Measurements from ENCODE around the gene CD59. TPM values are rescaled to one million over a fixed set of nuclear protein-coding genes. Genes with fewer than 3 reads are reported as not detected.
"Not testable (repeated sequence)": the region's sequence is repeated elsewhere in the genome, so short reads cannot be mapped to it uniquely, and the experiment has no call there.

CD59 gene
- total and polyA plus RNA-seq, 5 experiments from 2014 or later: 36.2 to 66.8 (median 53.7) TPM

- Mint-ChIP-seq H3K36me3 (no peaks in the 10 kb centered on the region), H3K9me3 (no peaks in the 10 kb centered on the region), H3K27ac (no peak overlapping the region), H3K4me1 (no peaks in the 10 kb centered on the region), H3K27me3 (peaks cover 3 to 55% (median 16%) of the 10 kb centered on the region in 5 donors), H3K4me3 (no peak overlapping the region)
- POLR2A ChIA-PET: no interaction called here
- DNase-seq (no peak), ATAC-seq (no peak)
Measured at GRCh38 chr11:33665350-33666106, 70.7 kb downstream of the CD59 start.

GRCh38 chr11:33664827-33665226 is 71.4 kb downstream of the CD59 start:
- no peak overlapping the region for H3K4me3 Mint-ChIP-seq
- POLR2A ChIA-PET: no interaction called here

GRCh38 chr11:33664166-33664565 is 72.1 kb downstream of the CD59 start:
- Mint-ChIP-seq H3K36me3 (no peaks in the 10 kb centered on the region), H3K27ac (no peak overlapping the region), H3K27me3 (peaks cover 3 to 56% (median 16%) of the 10 kb centered on the region in 5 donors), H3K9me3 (no peaks in the 10 kb centered on the region), H3K4me1 (no peaks in the 10 kb centered on the region), H3K4me3 (no peak overlapping the region)
- ATAC-seq (no peak), DNase-seq (no peak)
- POLR2A ChIA-PET: no interaction called here

More at GRCh38 chr11:33664827-33665226, 71.4 kb downstream of the CD59 start:
- Mint-ChIP-seq H3K27ac (no peak overlapping the region), H3K36me3 (no peaks in the 10 kb centered on the region), H3K4me1 (no peaks in the 10 kb centered on the region), H3K9me3 (no peaks in the 10 kb centered on the region), H3K27me3 (peaks cover 3 to 56% (median 16%) of the 10 kb centered on the region in 5 donors)
- ATAC-seq: no peak
- no peak for DNase-seq

GRCh38 chr11:33663121-33663520 is 73.1 kb downstream of the CD59 start:
- H3K4me3 Mint-ChIP-seq: no peak overlapping the region
- no peaks in the 10 kb centered on the region for H3K36me3 Mint-ChIP-seq
- H3K4me1 Mint-ChIP-seq: no peaks in the 10 kb centered on the region
- no peak overlapping the region for H3K27ac Mint-ChIP-seq
- no peak for DNase-seq
- H3K27me3 Mint-ChIP-seq: peaks cover 3 to 47% (median 12%) of the 10 kb centered on the region in 5 donors
- POLR2A ChIA-PET: no interaction called here
- no peak for ATAC-seq
- no peaks in the 10 kb centered on the region for H3K9me3 Mint-ChIP-seq

- POLR2A ChIA-PET, H3K4me1 Mint-ChIP-seq, DNase-seq, H3K27ac Mint-ChIP-seq, H3K9me3 Mint-ChIP-seq, H3K36me3 Mint-ChIP-seq, H3K4me3 Mint-ChIP-seq, ATAC-seq: not testable (repeated sequence)
- peaks cover 3 to 38% (median 10%) of the 10 kb centered on the region in 5 donors for H3K27me3 Mint-ChIP-seq
Measured at GRCh38 chr11:33661526-33661925, 74.7 kb downstream of the CD59 start.

GRCh38 chr11:33660962-33661361 is 75.3 kb downstream of the CD59 start:
- H3K27ac Mint-ChIP-seq: no peak overlapping the region
- POLR2A ChIA-PET: no interaction called here
- no peaks in the 10 kb centered on the region for H3K4me1 Mint-ChIP-seq
- H3K36me3 Mint-ChIP-seq: no peaks in the 10 kb centered on the region
- no peak for DNase-seq
- H3K9me3 Mint-ChIP-seq: no peaks in the 10 kb centered on the region
- H3K4me3 Mint-ChIP-seq: no peak overlapping the region
- ATAC-seq: no peak
- peaks cover 4 to 37% (median 9%) of the 10 kb centered on the region in 5 donors for H3K27me3 Mint-ChIP-seq

GRCh38 chr11:33659370-33660139 is 76.7 kb downstream of the CD59 start:
- no peak overlapping the region for H3K4me3 Mint-ChIP-seq
- ATAC-seq: no peak
- no peak for DNase-seq
- POLR2A ChIA-PET: no interaction called here
- H3K36me3 Mint-ChIP-seq: no peaks in the 10 kb centered on the region
- no peaks in the 10 kb centered on the region for H3K4me1 Mint-ChIP-seq
- no peak overlapping the region for H3K27ac Mint-ChIP-seq
- peaks cover 4 to 41% (median 15%) of the 10 kb centered on the region in 5 donors for H3K27me3 Mint-ChIP-seq
- H3K9me3 Mint-ChIP-seq: no peaks in the 10 kb centered on the region

GRCh38 chr11:33658195-33658900 is 77.9 kb downstream of the CD59 start:
- H3K9me3 Mint-ChIP-seq: no peaks in the 10 kb centered on the region
- no peak for DNase-seq
- POLR2A ChIA-PET: no interaction called here
- ATAC-seq: no peak
- peaks cover 3 to 33% (median 17%) of the 10 kb centered on the region in 5 donors for H3K27me3 Mint-ChIP-seq
- H3K27ac Mint-ChIP-seq: no peak overlapping the region
- H3K4me1 Mint-ChIP-seq: no peaks in the 10 kb centered on the region
- H3K36me3 Mint-ChIP-seq: no peaks in the 10 kb centered on the region
- no peak overlapping the region for H3K4me3 Mint-ChIP-seq

GRCh38 chr11:33657757-33658156 is 78.5 kb downstream of the CD59 start:
- Mint-ChIP-seq H3K27ac (no peak overlapping the region), H3K9me3 (no peaks in the 10 kb centered on the region), H3K4me3 (no peak overlapping the region), H3K27me3 (peaks cover 3 to 33% (median 17%) of the 10 kb centered on the region in 5 donors), H3K36me3 (no peaks in the 10 kb centered on the region), H3K4me1 (no peaks in the 10 kb centered on the region)
- ATAC-seq: no peak
- DNase-seq: no peak
- POLR2A ChIA-PET: no interaction called here

- POLR2A ChIA-PET: no interaction called here
- Mint-ChIP-seq H3K27ac (no peak overlapping the region), H3K4me1 (no peaks in the 10 kb centered on the region), H3K4me3 (no peak overlapping the region), H3K9me3 (no peaks in the 10 kb centered on the region), H3K36me3 (no peaks in the 10 kb centered on the region), H3K27me3 (peaks cover 3 to 27% (median 17%) of the 10 kb centered on the region in 5 donors)
- ATAC-seq: no peak
- DNase-seq: no peak
Measured at GRCh38 chr11:33656768-33657167, 79.5 kb downstream of the CD59 start.

- POLR2A ChIA-PET: no interaction called here
- Mint-ChIP-seq H3K4me1 (no peaks in the 10 kb centered on the region), H3K4me3 (no peak overlapping the region), H3K36me3 (no peaks in the 10 kb centered on the region), H3K27me3 (peaks cover 3 to 27% (median 18%) of the 10 kb centered on the region in 5 donors), H3K27ac (no peak overlapping the region), H3K9me3 (no peaks in the 10 kb centered on the region)
- DNase-seq: no peak
- no peak for ATAC-seq
Measured at GRCh38 chr11:33655842-33656600, 80.2 kb downstream of the CD59 start.

GRCh38 chr11:33654594-33654993 is 81.6 kb downstream of the CD59 start:
- Mint-ChIP-seq H3K27ac (no peak overlapping the region), H3K4me3 (no peak overlapping the region), H3K9me3 (no peaks in the 10 kb centered on the region), H3K27me3 (peaks cover 11 to 30% (median 19%) of the 10 kb centered on the region in 5 donors), H3K36me3 (no peaks in the 10 kb centered on the region), H3K4me1 (no peaks in the 10 kb centered on the region)
- DNase-seq (no peak), ATAC-seq (no peak)
- POLR2A ChIA-PET: no interaction called here
